MM.1S (cell line): Measurements from ENCODE around the gene PXT1.

Source experiments
- DNase-seq: peaks from one replicate; pipeline ENCODE4 v3.0.0-alpha.2; 2015
- H2AFZ ChIP-seq: fragments of 300-600 bp; sonication (generic); 2 replicates; pipeline ENCODE4 v1.6.0; 2016; ENCODE audit warnings: antibody characterized with exemption, low read length
- H3F3A ChIP-seq: fragments of 300-600 bp; sonication (generic); 2 replicates; pipeline ENCODE4 v1.6.1; 2016; ENCODE audit warnings: mild to moderate bottlenecking, antibody characterized with exemption, low read length, moderate library complexity, mixed read lengths; ENCODE audit not compliant: insufficient read depth
- H3K27ac ChIP-seq: fragments of 300-600 bp; sonication (generic); 2 replicates; pipeline ENCODE4 v1.5.1; 2016; ENCODE audit warnings: mild to moderate bottlenecking, low read length
- H3K27me3 ChIP-seq: fragments of 300-600 bp; sonication (generic); replicated peaks from 2 replicates; pipeline ENCODE4 v1.6.0; 2016; ENCODE audit warnings: low read length; ENCODE audit not compliant: insufficient read depth
- H3K36me3 ChIP-seq: fragments of 300-600 bp; sonication (generic); replicated peaks from 2 replicates; pipeline ENCODE4 v1.6.1; 2016; ENCODE audit warnings: mild to moderate bottlenecking, low read length, mixed read lengths; ENCODE audit not compliant: insufficient read depth
- H3K4me1 ChIP-seq: fragments of 300-600 bp; sonication (generic); 2 replicates; pipeline ENCODE4 v1.6.1; 2016; ENCODE audit warnings: low read length, mixed read lengths
- H3K4me2 ChIP-seq: fragments of 300-600 bp; sonication (generic); 2 replicates; pipeline ENCODE4 v1.6.0; 2016; ENCODE audit warnings: low read depth, low read length
- H3K4me3 ChIP-seq: fragments of 300-600 bp; sonication (generic); 2 replicates; pipeline ENCODE4 v1.5.1; 2016; ENCODE audit warnings: low read length, mixed read lengths
- H3K79me2 ChIP-seq: fragments of 300-600 bp; sonication (generic); 2 replicates; pipeline ENCODE4 v1.6.1; 2016; ENCODE audit warnings: mixed run types, low read length, mixed read lengths
- H3K9ac ChIP-seq: fragments of 300-600 bp; sonication (generic); 2 replicates; pipeline ENCODE4 v1.6.1; 2016; ENCODE audit warnings: low read length, mixed read lengths
- H3K9me2 ChIP-seq: fragments of 300-600 bp; sonication (generic); replicated peaks from 2 replicates; pipeline ENCODE4 v1.6.1; 2016; ENCODE audit warnings: mild to moderate bottlenecking, low read length, mixed read lengths; ENCODE audit not compliant: insufficient read depth
- H3K9me3 ChIP-seq: fragments of 300-600 bp; sonication (generic); replicated peaks from 2 replicates; pipeline ENCODE4 v1.6.1; 2016; ENCODE audit warnings: mild to moderate bottlenecking, low read length, mixed read lengths; ENCODE audit not compliant: insufficient read depth
- H4K20me1 ChIP-seq: fragments of 300-600 bp; sonication (generic); 2 replicates; pipeline ENCODE4 v1.6.1; 2016; ENCODE audit warnings: mild to moderate bottlenecking, low read length, moderate library complexity, mixed read lengths; ENCODE audit not compliant: insufficient read depth
- CTCF ChIP-seq: fragments of 300-600 bp; sonication (generic); IDR thresholded peaks from 2 replicates; pipeline ENCODE4 v1.5.1; 2016; ENCODE audit warnings: antibody characterized with exemption, low read length, mixed read lengths
- EZH2 ChIP-seq: fragments of 300-600 bp; sonication (generic); optimal IDR thresholded peaks from 2 replicates; pipeline ENCODE3; 2017; ENCODE audit warnings: low read depth, mild to moderate bottlenecking, antibody characterized with exemption, low read length, mixed read lengths
- EZH2phosphoT487 ChIP-seq: fragments of 300-600 bp; sonication (generic); IDR thresholded peaks from 2 replicates; pipeline ENCODE4 v1.6.1; 2018; ENCODE audit warnings: antibody characterized with exemption, low read length

Gene PXT1

GRCh38 chr6:36383606-36384005, 59.0 kb downstream of the PXT1 start:
- Histone ChIP-seq H3K9ac (no peak overlapping the region), H3K9me3 (no peaks in the 10 kb centered on the region), H3K4me1 (peaks cover 8% of the 10 kb centered on the region; the same call in 1 of the 2 replicates), H4K20me1 (no peaks in the 10 kb centered on the region), H3K36me3 (no peaks in the 10 kb centered on the region), H3K4me3 (no peak overlapping the region), H3K4me2 (no peak overlapping the region), H3K79me2 (no peaks in the 10 kb centered on the region), H2AFZ (no peak overlapping the region), H3K27me3 (peaks cover 21% of the 10 kb centered on the region), H3F3A (0 out of 2 replicates have a peak, but pooled peaks cover 7% of the 10 kb centered on the region), H3K27ac (no peak overlapping the region), H3K9me2 (no peaks in the 10 kb centered on the region)
- no peak for DNase-seq
- TF ChIP-seq EZH2phosphoT487, result no peak
- TF ChIP-seq CTCF, result no peak
- TF ChIP-seq EZH2, result no peak

- Histone ChIP-seq H3K9me3 (no peaks in the 10 kb centered on the region), H3F3A (0 out of 2 replicates have a peak, but pooled peaks cover under 1% of the 10 kb centered on the region), H3K36me3 (no peaks in the 10 kb centered on the region), H3K27ac (no peak overlapping the region), H3K9ac (no peak overlapping the region), H3K4me3 (no peak overlapping the region), H4K20me1 (no peaks in the 10 kb centered on the region), H3K27me3 (peaks cover 14% of the 10 kb centered on the region), H2AFZ (no peak overlapping the region), H3K79me2 (no peaks in the 10 kb centered on the region), H3K9me2 (no peaks in the 10 kb centered on the region), H3K4me2 (no peak overlapping the region), H3K4me1 (peaks cover 4% of the 10 kb centered on the region; the same call in 1 of the 2 replicates)
- DNase-seq, result no peak
- TF ChIP-seq EZH2 (no peak), EZH2phosphoT487 (no peak), CTCF (no peak)
Observed at GRCh38 chr6:36382976-36383375, 59.7 kb downstream of the PXT1 start.

GRCh38 chr6:36381502-36382389, 60.9 kb downstream of the PXT1 start:
- H3K79me2 ChIP-seq, result no peaks in the 10 kb centered on the region
- H3K27me3 ChIP-seq, result peaks cover 4% of the 10 kb centered on the region
- no peak overlapping the region for H3K4me2 ChIP-seq
- TF ChIP-seq CTCF (no peak), EZH2 (no peak), EZH2phosphoT487 (no peak)
- no peak for DNase-seq
- H3K9me3 ChIP-seq, result no peaks in the 10 kb centered on the region
- H3F3A ChIP-seq, result no peaks in the 10 kb centered on the region
- no peaks in the 10 kb centered on the region for H3K4me1 ChIP-seq
- H3K27ac ChIP-seq, result no peak overlapping the region
- H3K4me3 ChIP-seq, result no peak overlapping the region
- no peaks in the 10 kb centered on the region for H3K36me3 ChIP-seq
- H4K20me1 ChIP-seq, result no peaks in the 10 kb centered on the region
- H2AFZ ChIP-seq, result no peak overlapping the region
- no peak overlapping the region for H3K9ac ChIP-seq
- H3K9me2 ChIP-seq, result no peaks in the 10 kb centered on the region
